HepG2 (cell line): ENCODE measurements around the gene ACACB. TPM values are rescaled to one million over a fixed set of nuclear protein-coding genes. Genes with fewer than 3 reads are reported as not detected.
A peak's percentile ranks its signal among the peaks of the same experiment; 100 is the strongest.

ENCODE experiments used
- DMAP1 ChIP-seq: IDR thresholded peaks from 2 replicates; pipeline ENCODE4 v1.6.1; 2016
- DPF2 ChIP-seq: sonication (generic); formaldehyde crosslinking; IDR thresholded peaks from 2 replicates; pipeline ENCODE4 v1.4.0; 2020; ENCODE audit warnings: mild to moderate bottlenecking, low read depth, missing genetic modification reagents, borderline replicate concordance
- ELF3 ChIP-seq: IDR thresholded peaks from 2 replicates; pipeline ENCODE4 v1.6.1; 2016; ENCODE audit warnings: missing genetic modification reagents, missing compliant biosample characterization
- KAT8 ChIP-seq: IDR thresholded peaks from 2 replicates; pipeline ENCODE4 v1.6.1; 2016; ENCODE audit warnings: missing genetic modification reagents, missing compliant biosample characterization
- NCOA1 ChIP-seq: sonication (generic); formaldehyde crosslinking; IDR thresholded peaks from 2 replicates; pipeline ENCODE4 v1.9.0; 2021; ENCODE audit warnings: missing genetic modification reagents
- NFKB2 ChIP-seq: sonication (generic); formaldehyde crosslinking; IDR thresholded peaks from 2 replicates; pipeline ENCODE4 v1.4.0; 2020; ENCODE audit warnings: missing genetic modification reagents, borderline replicate concordance
- RXRB ChIP-seq: IDR thresholded peaks from 2 replicates; pipeline ENCODE4 v1.6.1; 2016; ENCODE audit warnings: borderline replicate concordance, missing genetic modification reagents, missing compliant biosample characterization
- SMAD3 ChIP-seq: sonication (generic); formaldehyde crosslinking; IDR thresholded peaks from 2 replicates; pipeline ENCODE4 v1.4.0; 2020; ENCODE audit warnings: missing genetic modification reagents
- ZBTB38 ChIP-seq: sonication (generic); formaldehyde crosslinking; IDR thresholded peaks from 2 replicates; pipeline ENCODE4 v1.5.1; 2020; ENCODE audit warnings: mild to moderate bottlenecking, missing genetic modification reagents
- ZNF12 ChIP-seq: sonication (generic); formaldehyde crosslinking; IDR thresholded peaks from 2 replicates; pipeline ENCODE4 v1.5.0; 2020; ENCODE audit warnings: missing genetic modification reagents
- ZNF274 ChIP-seq: sonication (generic); formaldehyde crosslinking; IDR thresholded peaks from 2 replicates; pipeline ENCODE4 v1.5.1; 2020; ENCODE audit warnings: mild to moderate bottlenecking, missing genetic modification reagents
- ZNF30 ChIP-seq: sonication (generic); formaldehyde crosslinking; IDR thresholded peaks from 2 replicates; pipeline ENCODE4 v1.5.0; 2020; ENCODE audit warnings: mild to moderate bottlenecking, missing genetic modification reagents
- ZNF431 ChIP-seq: sonication (generic); formaldehyde crosslinking; IDR thresholded peaks from 2 replicates; pipeline ENCODE4 v1.9.0; 2022; ENCODE audit warnings: missing genetic modification reagents, low read depth, mild to moderate bottlenecking, borderline replicate concordance
- ZNF773 ChIP-seq: sonication (generic); formaldehyde crosslinking; IDR thresholded peaks from 2 replicates; pipeline ENCODE4 v1.4.0; 2020; ENCODE audit warnings: missing genetic modification reagents, borderline replicate concordance
- polyA plus RNA-seq, 8 experiments: library from polyadenylated mRNA; depleted of rRNA in 3 of 8; stranded (reverse) in 7 of 8; unstranded in 1 of 8; fragments of >200 nt; fragmentation: Illumina TruSeq in 4 of 8; extraction: Trizol in 4 of 8; gene quantifications; 2 replicates each; pipeline versions ENCODE4 v1.2.1 to v1.2.3, GENCODE V29; 2011 to 2016; ENCODE audit warnings: low read depth in 4 of 8, missing spikeins in 1 of 8, mixed read lengths in 1 of 8; ENCODE audit not compliant: insufficient read depth in 1 of 8
- total RNA-seq, 5 experiments: library from RNA; depleted of rRNA; stranded (reverse); fragments of >200 nt; fragmentation: Illumina TruSeq; extraction: Trizol; gene quantifications; 2 replicates each; pipeline ENCODE4 v1.2.3, GENCODE V29; 2016; ENCODE audit warnings: low read depth in 1 of 5
- TF ChIP-seq, protein P1 (sequence below): sonication (generic); formaldehyde crosslinking; IDR thresholded peaks from 2 replicates; pipeline ENCODE4 v1.5.0; 2020; ENCODE audit warnings: mild to moderate bottlenecking, missing genetic modification reagents
- TF ChIP-seq, protein P2 (sequence below): conservative IDR thresholded peaks from 2 replicates; pipeline ENCODE4 v1.6.1; 2018; ENCODE audit warnings: missing genetic modification reagents
- TF ChIP-seq, protein P3 (sequence below): sonication (generic); formaldehyde crosslinking; IDR thresholded peaks from 2 replicates; pipeline ENCODE4 v1.5.1; 2020; ENCODE audit warnings: missing genetic modification reagents, mild to moderate bottlenecking, borderline replicate concordance
- TF ChIP-seq, protein P4 (sequence below): sonication (generic); formaldehyde crosslinking; IDR thresholded peaks from 2 replicates; pipeline ENCODE4 v1.4.0; 2020; ENCODE audit warnings: missing genetic modification reagents

ACACB gene
- total and polyA plus RNA-seq, 2 of the 13 experiments (the other 11 are each of a cell fraction or from before 2014, with no cell fraction given): 6.2 to 8.6 TPM

DNA sequence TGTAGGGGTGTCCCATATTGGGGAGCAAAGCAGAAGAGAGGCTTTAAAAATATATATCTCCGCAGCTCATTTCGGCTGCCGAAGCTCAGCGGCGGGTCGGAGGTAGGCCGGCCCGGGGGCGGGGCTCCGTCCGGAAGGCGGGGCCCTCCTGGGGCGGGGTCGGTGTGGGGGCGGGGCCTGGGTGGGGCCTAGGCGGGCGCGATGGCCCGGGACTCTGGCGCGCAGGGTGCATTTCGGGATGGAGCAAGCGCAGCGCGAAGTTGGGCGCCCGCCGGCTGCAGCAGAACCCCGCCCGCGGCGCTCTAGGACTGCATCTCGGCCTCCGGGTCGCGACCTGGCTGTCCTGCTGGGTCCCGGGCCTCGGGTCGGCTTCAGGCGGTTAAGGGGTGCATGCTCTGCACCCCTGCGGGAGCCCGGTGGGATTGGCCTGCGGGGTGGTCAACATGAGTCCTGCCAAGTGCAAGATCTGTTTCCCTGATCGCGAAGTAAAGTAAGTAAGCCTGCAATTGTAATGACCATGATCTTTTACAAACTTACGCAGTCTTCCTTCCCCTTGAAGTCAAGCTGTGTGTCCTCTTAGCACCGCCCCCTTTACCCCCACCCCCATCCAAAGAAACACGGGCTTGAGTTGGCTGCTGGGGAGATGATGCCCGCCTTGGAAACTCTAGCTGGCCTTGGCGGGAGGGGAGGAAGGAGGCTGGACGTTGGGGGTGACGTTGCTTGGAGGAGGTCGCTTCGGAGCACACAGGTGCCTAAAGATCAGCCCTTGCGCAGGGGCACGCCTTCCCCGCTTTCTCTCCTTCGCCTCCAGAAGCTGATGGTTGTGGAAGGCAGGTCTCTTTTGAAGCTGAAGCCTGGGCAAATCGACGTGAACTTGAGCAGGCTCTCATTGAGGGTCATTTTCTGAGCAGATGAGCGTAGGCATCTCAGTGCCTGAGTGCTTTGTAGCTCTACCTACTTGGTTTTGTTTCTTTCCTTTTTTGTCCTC is 38.4 kb downstream of the ACACB start (continued):
- TF ChIP-seq, protein P1, sequence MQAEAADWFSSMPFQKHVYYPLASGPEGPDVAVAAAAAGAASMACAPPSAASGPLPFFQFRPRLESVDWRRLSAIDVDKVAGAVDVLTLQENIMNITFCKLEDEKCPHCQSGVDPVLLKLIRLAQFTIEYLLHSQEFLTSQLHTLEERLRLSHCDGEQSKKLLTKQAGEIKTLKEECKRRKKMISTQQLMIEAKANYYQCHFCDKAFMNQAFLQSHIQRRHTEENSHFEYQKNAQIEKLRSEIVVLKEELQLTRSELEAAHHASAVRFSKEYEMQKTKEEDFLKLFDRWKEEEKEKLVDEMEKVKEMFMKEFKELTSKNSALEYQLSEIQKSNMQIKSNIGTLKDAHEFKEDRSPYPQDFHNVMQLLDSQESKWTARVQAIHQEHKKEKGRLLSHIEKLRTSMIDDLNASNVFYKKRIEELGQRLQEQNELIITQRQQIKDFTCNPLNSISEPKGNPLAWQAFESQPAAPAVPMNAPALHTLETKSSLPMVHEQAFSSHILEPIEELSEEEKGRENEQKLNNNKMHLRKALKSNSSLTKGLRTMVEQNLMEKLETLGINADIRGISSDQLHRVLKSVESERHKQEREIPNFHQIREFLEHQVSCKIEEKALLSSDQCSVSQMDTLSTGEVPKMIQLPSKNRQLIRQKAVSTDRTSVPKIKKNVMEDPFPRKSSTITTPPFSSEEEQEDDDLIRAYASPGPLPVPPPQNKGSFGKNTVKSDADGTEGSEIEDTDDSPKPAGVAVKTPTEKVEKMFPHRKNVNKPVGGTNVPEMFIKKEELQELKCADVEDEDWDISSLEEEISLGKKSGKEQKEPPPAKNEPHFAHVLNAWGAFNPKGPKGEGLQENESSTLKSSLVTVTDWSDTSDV (CRISPR knock-in tag): no peak
- TF ChIP-seq ELF3 (CRISPR knock-in tag) (no peak), ZNF274 (CRISPR knock-in tag) (no peak), SMAD3 (CRISPR knock-in tag) (no peak), ZNF431 (CRISPR knock-in tag) (0 out of 2 replicates have a peak, but pooled peaks have one; percentile 21), DMAP1 (no peak; the same call in 1 of the 2 replicates), ZNF12 (CRISPR knock-in tag) (no peak), NCOA1 (CRISPR knock-in tag) (no peak), KAT8 (CRISPR knock-in tag) (no peak; the same call in 1 of the 2 replicates), ZNF30 (CRISPR knock-in tag) (no peak), ZBTB38 (CRISPR knock-in tag) (no peak), NFKB2 (CRISPR knock-in tag) (no peak), ZNF773 (no peak), RXRB (CRISPR knock-in tag) (no peak), DPF2 (CRISPR knock-in tag) (no peak)
- TF ChIP-seq, protein P2, sequence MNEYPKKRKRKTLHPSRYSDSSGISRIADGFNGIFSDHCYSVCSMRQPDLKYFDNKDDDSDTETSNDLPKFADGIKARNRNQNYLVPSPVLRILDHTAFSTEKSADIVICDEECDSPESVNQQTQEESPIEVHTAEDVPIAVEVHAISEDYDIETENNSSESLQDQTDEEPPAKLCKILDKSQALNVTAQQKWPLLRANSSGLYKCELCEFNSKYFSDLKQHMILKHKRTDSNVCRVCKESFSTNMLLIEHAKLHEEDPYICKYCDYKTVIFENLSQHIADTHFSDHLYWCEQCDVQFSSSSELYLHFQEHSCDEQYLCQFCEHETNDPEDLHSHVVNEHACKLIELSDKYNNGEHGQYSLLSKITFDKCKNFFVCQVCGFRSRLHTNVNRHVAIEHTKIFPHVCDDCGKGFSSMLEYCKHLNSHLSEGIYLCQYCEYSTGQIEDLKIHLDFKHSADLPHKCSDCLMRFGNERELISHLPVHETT (CRISPR knock-in tag): no peak
- TF ChIP-seq, protein P3, sequence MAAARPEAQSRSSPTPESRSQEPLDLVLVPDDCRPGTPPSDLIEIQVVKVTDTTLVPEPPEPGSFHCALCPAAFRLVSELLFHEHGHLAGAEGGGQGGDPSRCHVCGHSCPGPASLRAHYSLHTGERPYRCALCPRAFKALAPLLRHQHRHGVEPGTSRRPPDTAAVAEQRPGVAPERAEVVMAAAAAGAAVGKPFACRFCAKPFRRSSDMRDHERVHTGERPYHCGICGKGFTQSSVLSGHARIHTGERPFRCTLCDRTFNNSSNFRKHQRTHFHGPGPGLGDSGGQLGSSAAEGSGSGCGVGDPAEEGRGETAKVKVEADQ: no peak
- TF ChIP-seq, protein P4, sequence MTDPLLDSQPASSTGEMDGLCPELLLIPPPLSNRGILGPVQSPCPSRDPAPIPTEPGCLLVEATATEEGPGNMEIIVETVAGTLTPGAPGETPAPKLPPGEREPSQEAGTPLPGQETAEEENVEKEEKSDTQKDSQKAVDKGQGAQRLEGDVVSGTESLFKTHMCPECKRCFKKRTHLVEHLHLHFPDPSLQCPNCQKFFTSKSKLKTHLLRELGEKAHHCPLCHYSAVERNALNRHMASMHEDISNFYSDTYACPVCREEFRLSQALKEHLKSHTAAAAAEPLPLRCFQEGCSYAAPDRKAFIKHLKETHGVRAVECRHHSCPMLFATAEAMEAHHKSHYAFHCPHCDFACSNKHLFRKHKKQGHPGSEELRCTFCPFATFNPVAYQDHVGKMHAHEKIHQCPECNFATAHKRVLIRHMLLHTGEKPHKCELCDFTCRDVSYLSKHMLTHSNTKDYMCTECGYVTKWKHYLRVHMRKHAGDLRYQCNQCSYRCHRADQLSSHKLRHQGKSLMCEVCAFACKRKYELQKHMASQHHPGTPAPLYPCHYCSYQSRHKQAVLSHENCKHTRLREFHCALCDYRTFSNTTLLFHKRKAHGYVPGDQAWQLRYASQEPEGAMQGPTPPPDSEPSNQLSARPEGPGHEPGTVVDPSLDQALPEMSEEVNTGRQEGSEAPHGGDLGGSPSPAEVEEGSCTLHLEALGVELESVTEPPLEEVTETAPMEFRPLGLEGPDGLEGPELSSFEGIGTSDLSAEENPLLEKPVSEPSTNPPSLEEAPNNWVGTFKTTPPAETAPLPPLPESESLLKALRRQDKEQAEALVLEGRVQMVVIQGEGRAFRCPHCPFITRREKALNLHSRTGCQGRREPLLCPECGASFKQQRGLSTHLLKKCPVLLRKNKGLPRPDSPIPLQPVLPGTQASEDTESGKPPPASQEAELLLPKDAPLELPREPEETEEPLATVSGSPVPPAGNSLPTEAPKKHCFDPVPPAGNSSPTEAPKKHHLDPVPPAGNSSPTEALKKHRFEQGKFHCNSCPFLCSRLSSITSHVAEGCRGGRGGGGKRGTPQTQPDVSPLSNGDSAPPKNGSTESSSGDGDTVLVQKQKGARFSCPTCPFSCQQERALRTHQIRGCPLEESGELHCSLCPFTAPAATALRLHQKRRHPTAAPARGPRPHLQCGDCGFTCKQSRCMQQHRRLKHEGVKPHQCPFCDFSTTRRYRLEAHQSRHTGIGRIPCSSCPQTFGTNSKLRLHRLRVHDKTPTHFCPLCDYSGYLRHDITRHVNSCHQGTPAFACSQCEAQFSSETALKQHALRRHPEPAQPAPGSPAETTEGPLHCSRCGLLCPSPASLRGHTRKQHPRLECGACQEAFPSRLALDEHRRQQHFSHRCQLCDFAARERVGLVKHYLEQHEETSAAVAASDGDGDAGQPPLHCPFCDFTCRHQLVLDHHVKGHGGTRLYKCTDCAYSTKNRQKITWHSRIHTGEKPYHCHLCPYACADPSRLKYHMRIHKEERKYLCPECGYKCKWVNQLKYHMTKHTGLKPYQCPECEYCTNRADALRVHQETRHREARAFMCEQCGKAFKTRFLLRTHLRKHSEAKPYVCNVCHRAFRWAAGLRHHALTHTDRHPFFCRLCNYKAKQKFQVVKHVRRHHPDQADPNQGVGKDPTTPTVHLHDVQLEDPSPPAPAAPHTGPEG: no peak
